A549 (cell line): ENCODE measurements around the gene LIMS1. TPM values are rescaled to one million over a fixed set of nuclear protein-coding genes. Genes with fewer than 3 reads are reported as not detected.
A peak's percentile ranks its signal among the peaks of the same experiment; 100 is the strongest.

Experiments
- ATAC-seq, 2 experiments: fragments of 200-7000 bp in 1 of 2; fragments of >200 bp in 1 of 2; cut with Nextera tagmentation in 1 of 2; cut with Tn5 transposase in 1 of 2; 3 replicates each; pipeline versions ENCODE4 v1.8.0 to v1.9.1; 2018 to 2020; ENCODE audit warnings: mild to moderate bottlenecking in 1 of 2, moderate library complexity in 1 of 2
- CTCF ChIA-PET: fragments of 300-600 bp; sonication (Branson Sonifier 250); formaldehyde crosslinking; extraction: SDS; loops from one replicate; lab custom pipeline; 2021; ENCODE audit warnings: antibody characterized with exemption, inconsistent platforms; lab: Yijun Ruan, JAX
- POLR2A ChIA-PET: fragments of 350-600 bp; formaldehyde crosslinking; extraction: SDS; loops from one replicate; lab custom pipeline; 2021; ENCODE audit warnings: antibody characterized with exemption, inconsistent platforms; lab: Yijun Ruan, JAX
- DNase-seq, 2 experiments: peaks; one replicate each; pipeline versions ENCODE4 v3.0.0 to v3.0.0-alpha.2; 2011 to 2016; ENCODE audit warnings: low read depth in 1 of 2, low spot score in 1 of 2
- FAIRE-seq: peaks from 2 replicates; lab custom pipeline; 2011; peaks lifted over from hg19 to GRCh38; lab: Jason Lieb, UNC
- H3K27ac ChIP-seq, 2 experiments: fragments of >200 bp; sonication (Bioruptor Twin); formaldehyde crosslinking; 3 replicates each; pipeline ENCODE4 v1.5.1; 2016 to 2017
- H3K4me1 ChIP-seq: fragments of >200 bp; sonication (Bioruptor Twin); formaldehyde crosslinking; 3 replicates; pipeline ENCODE4 v1.6.1; 2016
- H3K4me2 ChIP-seq: fragments of >200 bp; sonication (Bioruptor Twin); formaldehyde crosslinking; 3 replicates; pipeline ENCODE4 v1.6.1; 2016
- H3K4me3 ChIP-seq: fragments of >200 bp; sonication (Bioruptor Twin); formaldehyde crosslinking; 3 replicates; pipeline ENCODE4 v1.5.1; 2016
- H3K9me3 ChIP-seq: fragments of >200 bp; sonication (Bioruptor Twin); formaldehyde crosslinking; 3 replicates; pipeline ENCODE4 v1.6.1; 2016
- BCL3 ChIP-seq: fragments of >200 bp; sonication (Bioruptor Twin); formaldehyde crosslinking; IDR thresholded peaks from 3 replicates; pipeline ENCODE4 v1.6.1; 2016
- CBX8 ChIP-seq: fragments of 200-600 bp; sonication (generic); IDR thresholded peaks from 2 replicates; pipeline ENCODE4 v1.6.1; 2016
- CEBPB ChIP-seq, 2 experiments: fragments of >200 bp in 1 of 2; sonication (Bioruptor Twin) in 1 of 2; formaldehyde crosslinking in 1 of 2; IDR thresholded peaks; 2 replicates each; pipeline ENCODE4 v1.6.1; 2012 to 2016
- CHD2 ChIP-seq: fragments of 150-350 bp; IDR thresholded peaks from 2 replicates; pipeline ENCODE4 v1.6.1; 2014; ENCODE audit warnings: low read length; ENCODE audit not compliant: partially characterized antibody
- EP300 ChIP-seq, 2 experiments: fragments of >200 bp; sonication (Bioruptor Twin); formaldehyde crosslinking; IDR thresholded peaks; 2 replicates in 1 of 2; 3 replicates in 1 of 2; pipeline ENCODE4 v1.6.1; 2016 to 2017
- ESRRA ChIP-seq: fragments of 150-350 bp; IDR thresholded peaks from 2 replicates; pipeline ENCODE4 v1.6.1; 2014; ENCODE audit warnings: mild to moderate bottlenecking, low read length, borderline replicate concordance
- FOSL2 ChIP-seq, 2 experiments: fragments of 450-650 bp in 1 of 2; fragments of >200 bp in 1 of 2; sonication (Bioruptor Twin) in 1 of 2; formaldehyde crosslinking; IDR thresholded peaks; 2 replicates each; pipeline versions ENCODE4 v1.5.0 to v1.6.1; 2016 to 2020; ENCODE audit warnings: mild to moderate bottlenecking in 1 of 2, moderate library complexity in 1 of 2
- FOXS1 ChIP-seq: fragments of 250-450 bp; sonication (Bioruptor Pico); IDR thresholded peaks from 2 replicates; pipeline ENCODE4 v1.5.0; 2020; ENCODE audit warnings: mild to moderate bottlenecking, moderate library complexity
- GATA3 ChIP-seq: IDR thresholded peaks from 2 replicates; pipeline ENCODE4 v1.6.1; 2012; ENCODE audit warnings: borderline replicate concordance
- HDAC2 ChIP-seq: fragments of 200-600 bp; sonication (generic); IDR thresholded peaks from 2 replicates; pipeline ENCODE4 v1.6.1; 2016
- HMGXB4 ChIP-seq: fragments of 250-450 bp; sonication (Bioruptor Pico); IDR thresholded peaks from 2 replicates; pipeline ENCODE4 v1.5.0; 2021; ENCODE audit warnings: mild to moderate bottlenecking, moderate library complexity, borderline replicate concordance
- HOXA7 ChIP-seq: fragments of 250-450 bp; sonication (Bioruptor Pico); IDR thresholded peaks from 2 replicates; pipeline ENCODE4 v1.5.0; 2020; ENCODE audit warnings: mild to moderate bottlenecking, moderate library complexity
- JUNB ChIP-seq: fragments of >200 bp; sonication (Bioruptor Twin); formaldehyde crosslinking; IDR thresholded peaks from 2 replicates; pipeline ENCODE4 v1.6.1; 2016
- MAZ ChIP-seq: fragments of 150-350 bp; IDR thresholded peaks from 2 replicates; pipeline ENCODE4 v1.6.1; 2014; ENCODE audit warnings: antibody characterized with exemption, low read depth, low read length, borderline replicate concordance
- MYC ChIP-seq: IDR thresholded peaks from 2 replicates; pipeline ENCODE4 v1.6.1; 2012; ENCODE audit warnings: mild to moderate bottlenecking, inconsistent platforms, low read length, improper control_type of control experiment, borderline replicate concordance
- NFE2L2 ChIP-seq: fragments of 150-350 bp; conservative IDR thresholded peaks from 2 replicates; pipeline ENCODE4 v1.6.1; 2014; ENCODE audit warnings: low read length
- NPAS2 ChIP-seq: fragments of 250-450 bp; sonication (Bioruptor Pico); IDR thresholded peaks from 2 replicates; pipeline ENCODE4 v1.8.0; 2022; ENCODE audit warnings: mild to moderate bottlenecking, moderate library complexity, borderline replicate concordance
- POLR2A ChIP-seq: IDR thresholded peaks from 2 replicates; pipeline ENCODE4 v1.6.1; 2012; ENCODE audit warnings: mild to moderate bottlenecking, low read length
- RAD21 ChIP-seq, 2 experiments: fragments of >200 bp in 1 of 2; sonication (Bioruptor Twin) in 1 of 2; formaldehyde crosslinking in 1 of 2; IDR thresholded peaks in 1 of 2; conservative IDR thresholded peaks in 1 of 2; 2 replicates in 1 of 2; 3 replicates in 1 of 2; pipeline ENCODE4 v1.6.1; 2012 to 2018; ENCODE audit warnings: inconsistent platforms in 1 of 2
- RARB ChIP-seq: fragments of 250-450 bp; sonication (Bioruptor Pico); IDR thresholded peaks from 2 replicates; pipeline ENCODE4 v1.8.0; 2021; ENCODE audit warnings: mild to moderate bottlenecking, moderate library complexity
- SMC3 ChIP-seq: fragments of >200 bp; sonication (Bioruptor Twin); formaldehyde crosslinking; IDR thresholded peaks from 3 replicates; pipeline ENCODE4 v1.6.1; 2018; ENCODE audit warnings: inconsistent platforms
- TFCP2L1 ChIP-seq: fragments of 250-450 bp; sonication (Bioruptor Pico); IDR thresholded peaks from 2 replicates; pipeline ENCODE4 v1.5.0; 2021; ENCODE audit warnings: mild to moderate bottlenecking
- USF2 ChIP-seq: fragments of 450-650 bp; IDR thresholded peaks from 2 replicates; pipeline ENCODE4 v1.6.1; 2014; ENCODE audit warnings: antibody characterized with exemption
- ZC3H11A ChIP-seq: fragments of 450-650 bp; IDR thresholded peaks from 2 replicates; pipeline ENCODE4 v1.6.1; 2014; ENCODE audit warnings: antibody characterized with exemption, mild to moderate bottlenecking
- ZNF302 ChIP-seq: fragments of 250-450 bp; sonication (Bioruptor Pico); IDR thresholded peaks from 2 replicates; pipeline ENCODE4 v1.9.0; 2021; ENCODE audit warnings: inconsistent platforms, mild to moderate bottlenecking, moderate library complexity
- ZSCAN20 ChIP-seq: fragments of 250-450 bp; sonication (Bioruptor Pico); IDR thresholded peaks from 2 replicates; pipeline ENCODE4 v1.8.0; 2022; ENCODE audit warnings: mild to moderate bottlenecking, moderate library complexity
- WGBS: methylation state at CpG from one replicate; pipeline ENCODE4 v1.1.6; 2017; ENCODE audit errors: missing lambda C conversion rate; 5-methylcytosine and 5-hydroxymethylcytosine counted together
- polyA plus RNA-seq, 4 experiments: library from polyadenylated mRNA; depleted of rRNA in 3 of 4; stranded (reverse); fragments of >200 nt; fragmentation: RNase III in 1 of 4; extraction: RNeasy Plus Mini Kit Qiagen cat#74134 plus additional on column Dnase treatment in 1 of 4; gene quantifications; 2 replicates in 3 of 4; 3 replicates in 1 of 4; pipeline ENCODE4 v1.2.3, GENCODE V29; 2011 to 2017
- TF ChIP-seq, protein P1 (sequence below): IDR thresholded peaks from 2 replicates; pipeline ENCODE4 v1.6.1; 2012

The LIMS1 gene
- polyA plus RNA-seq, 2 of the 4 experiments (the other 2 are of a cell fraction): 40.0 to 94.1 TPM

GRCh38 chr2:108591163-108591562, 56.9 kb downstream of the LIMS1 start (continued):
- TF ChIP-seq NPAS2 (CRISPR knock-in tag) (no peak), BCL3 (no peak), ZSCAN20 (CRISPR knock-in tag) (no peak)

DNA sequence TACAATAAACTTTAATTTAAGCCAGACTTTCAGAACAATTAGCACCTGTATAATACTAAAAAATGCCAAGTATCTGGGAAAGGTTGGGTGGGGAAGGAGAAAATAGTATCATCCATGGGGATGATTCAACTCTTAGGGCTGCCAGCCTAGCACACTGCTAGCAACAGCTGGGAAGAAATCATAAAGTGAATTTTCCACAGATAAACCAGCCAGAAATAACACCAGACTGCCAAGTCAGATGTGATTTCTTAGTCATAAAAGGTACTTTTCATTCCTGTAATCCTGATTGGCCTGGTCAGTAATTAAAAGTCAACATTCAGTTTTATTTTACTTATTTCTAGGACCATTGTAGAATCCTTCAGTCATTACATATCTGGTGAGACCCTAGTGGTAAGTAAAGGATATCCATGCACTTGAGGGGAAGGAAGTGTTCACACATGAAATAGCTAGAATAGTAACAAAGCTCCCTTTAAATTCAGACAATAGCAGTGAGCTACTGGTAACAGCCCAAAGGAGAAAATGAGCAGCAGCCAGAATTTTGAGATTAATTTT, 59.4 kb downstream of the LIMS1 start:
- ChIA-PET CTCF (interaction anchor here (0.8 to 4.9 kb wide), 7 partner anchors 8 to 243 kb away, joined by 3 to 33 read pairs (median 4); no protein-coding TSS in a partner anchor), POLR2A (interaction anchor here (1.0 to 2.2 kb wide), 5 partner anchors 12 to 145 kb away, joined by 3 to 13 read pairs (median 3); partner anchors contain the start of genes GCC2 and LIMS1)
- Histone ChIP-seq H3K4me1 (peaks cover 66% of the 10 kb centered on the region), H3K4me2 (peak overlapping the region; percentile 79), H3K4me3 (no peak overlapping the region), H3K27ac (peak overlapping the region; percentile 85 to 86), H3K9me3 (no peaks in the 10 kb centered on the region)
- peak; percentile 21; the same call in 1 of the 2 replicates for TF ChIP-seq JUNB
- peak; percentile 17 to 40; a peak in 1 of 5 replicates for TF ChIP-seq EP300 (IDR thresholded peaks at IDR 0.05)
- no peak for TF ChIP-seq HOXA7
- TF ChIP-seq FOSL2 (IDR thresholded peaks at IDR 0.05): no peak
- TF ChIP-seq FOSL2 (CRISPR knock-in tag; IDR thresholded peaks at IDR 0.05): 0 out of 2 replicates have a peak, but pooled peaks have one; percentile 24
- no peak for TF ChIP-seq RAD21 (conservative IDR thresholded peaks at IDR 0.05 in 1 of 2, IDR thresholded peaks at IDR 0.05 in 1 of 2)
- no peak for TF ChIP-seq HMGXB4 (CRISPR knock-in tag)
- DNase-seq (peak in 1 of 2 experiments; percentile 40), ATAC-seq (peak; percentile 55 to 71), FAIRE-seq (no peak)

- H3K4me1 ChIP-seq: peaks cover 58% of the 10 kb centered on the region
- peak in 1 of 2 experiments; percentile 76 for DNase-seq
- WGBS: 11% methylated on average over 7 of the region's 7 CpGs
- H3K4me3 ChIP-seq: 0 out of 3 replicates have a peak overlapping the region, but pooled peaks have one; percentile 5
- H3K27ac ChIP-seq: peak overlapping the region; percentile 85 to 86
- no peak for FAIRE-seq
- peak overlapping the region; percentile 79 for H3K4me2 ChIP-seq
- ATAC-seq: peak; percentile 80 to 81
- POLR2A ChIA-PET: interaction anchor here (0.8 to 2.2 kb wide), 6 partner anchors 11 to 145 kb away, joined by 3 to 13 read pairs (median 3); partner anchors contain the start of genes GCC2 and LIMS1
- no peaks in the 10 kb centered on the region for H3K9me3 ChIP-seq
- CTCF ChIA-PET: interaction anchor here (0.6 to 4.9 kb wide), 9 partner anchors 8 to 243 kb away, joined by 3 to 33 read pairs (median 4); no protein-coding TSS in a partner anchor
- TF ChIP-seq CEBPB (IDR thresholded peaks at IDR 0.05): no peak
- no peak for TF ChIP-seq ZC3H11A
- TF ChIP-seq GATA3: peak; percentile 26; the same call in 1 of the 2 replicates
- no peak for TF ChIP-seq HMGXB4 (CRISPR knock-in tag)
- no peak for TF ChIP-seq ZNF302 (CRISPR knock-in tag)
- no peak for TF ChIP-seq ESRRA
- TF ChIP-seq CBX8: no peak
- TF ChIP-seq, protein P1, sequence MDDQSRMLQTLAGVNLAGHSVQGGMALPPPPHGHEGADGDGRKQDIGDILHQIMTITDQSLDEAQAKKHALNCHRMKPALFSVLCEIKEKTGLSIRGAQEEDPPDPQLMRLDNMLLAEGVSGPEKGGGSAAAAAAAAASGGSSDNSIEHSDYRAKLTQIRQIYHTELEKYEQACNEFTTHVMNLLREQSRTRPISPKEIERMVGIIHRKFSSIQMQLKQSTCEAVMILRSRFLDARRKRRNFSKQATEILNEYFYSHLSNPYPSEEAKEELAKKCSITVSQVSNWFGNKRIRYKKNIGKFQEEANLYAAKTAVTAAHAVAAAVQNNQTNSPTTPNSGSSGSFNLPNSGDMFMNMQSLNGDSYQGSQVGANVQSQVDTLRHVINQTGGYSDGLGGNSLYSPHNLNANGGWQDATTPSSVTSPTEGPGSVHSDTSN: no peak
- no peak for TF ChIP-seq NPAS2 (CRISPR knock-in tag)
- no peak for TF ChIP-seq NFE2L2
- TF ChIP-seq HDAC2: no peak
- TF ChIP-seq MAZ: no peak
- no peak for TF ChIP-seq RARB (CRISPR knock-in tag)
- TF ChIP-seq USF2: no peak
- no peak for TF ChIP-seq CHD2
- no peak for TF ChIP-seq FOXS1
- no peak for TF ChIP-seq POLR2A
- TF ChIP-seq SMC3: no peak
- TF ChIP-seq MYC: no peak
- no peak for TF ChIP-seq TFCP2L1 (CRISPR knock-in tag)
Measured at GRCh38 chr2:108594132-108594981, 60.1 kb downstream of the LIMS1 start.
